Diencephalon (tissue), 1 donor: Measurements from ENCODE around the gene TBX4. TPM values are rescaled to one million over a fixed set of nuclear protein-coding genes. Genes with fewer than 3 reads are reported as not detected.

Experiments
- total RNA-seq: library from RNA; depleted of rRNA; stranded (reverse); fragments of >200 nt; gene quantifications from one replicate; pipeline ENCODE4 v1.2.3, GENCODE V29; 2014

Gene TBX4
- not detected for total RNA-seq

GRCh38 chr17:61452301-61453290 is at the start of gene TBX4:
TBX4 (plus strand) TSS chr17:61452422; CDS start chr17:61456491, 4,069 bp downstream.

Other genes with a start within 250 kb of the TBX4 start
- 1.4 TPM for gene TBX2, start 52.6 kb upstream of the TBX4 start, total RNA-seq
- gene NACA2, start 138.8 kb downstream of the TBX4 start, total RNA-seq: not detected